ENCODE measurements around the gene FECH. TPM values are rescaled to one million over a fixed set of nuclear protein-coding genes. Genes with fewer than 3 reads are reported as not detected.
A peak's percentile ranks its signal among the peaks of the same experiment; 100 is the strongest.

FECH gene
- total and polyA plus RNA-seq, 5 experiments from 2014 or later: 16.5 to 24.5 (median 18.0) TPM

DNA sequence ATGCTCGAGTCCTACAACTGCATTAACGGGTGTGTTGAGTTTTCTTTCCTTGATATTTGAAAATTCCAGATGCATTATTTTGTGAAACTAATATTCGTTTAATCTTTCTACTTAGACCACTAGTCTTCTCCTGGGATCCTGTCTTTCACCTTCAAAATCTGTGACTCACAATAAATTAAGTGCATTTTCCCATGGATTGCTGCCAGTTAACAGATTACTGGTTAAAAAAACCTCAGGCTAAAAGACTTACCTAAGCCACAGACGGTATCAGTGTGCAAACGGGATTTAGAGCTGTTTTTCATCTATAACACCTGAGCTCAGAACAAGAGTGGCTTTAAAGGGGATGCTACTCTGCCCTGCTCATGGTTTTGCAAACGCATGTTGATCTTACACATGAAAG lies 10.2 kb downstream of the FECH start:
- peaks cover 7 to 25% (median 21%) of the 10 kb centered on the region in 4 donors for H3K4me1 Mint-ChIP-seq
- no peak for ATAC-seq
- no peak for DNase-seq
- POLR2A ChIA-PET: no interaction called here
- H3K9me3 Mint-ChIP-seq: no peaks in the 10 kb centered on the region
- H3K4me3 Mint-ChIP-seq: no peak overlapping the region
- no peaks in the 10 kb centered on the region for H3K27me3 Mint-ChIP-seq
- H3K27ac Mint-ChIP-seq: no peak overlapping the region
- peaks cover 0 to 77% (median 37%) of the 10 kb centered on the region in 3 donors for H3K36me3 Mint-ChIP-seq

GRCh38 chr18:57575542-57575941 lies 11.0 kb downstream of the FECH start:
- H3K27ac Mint-ChIP-seq: no peak overlapping the region
- POLR2A ChIA-PET: no interaction called here
- H3K36me3 Mint-ChIP-seq: peaks cover 0 to 84% (median 43%) of the 10 kb centered on the region in 3 donors
- H3K27me3 Mint-ChIP-seq: no peaks in the 10 kb centered on the region
- H3K4me1 Mint-ChIP-seq: peaks cover 7 to 17% (median 13%) of the 10 kb centered on the region in 4 donors
- no peaks in the 10 kb centered on the region for H3K9me3 Mint-ChIP-seq
- DNase-seq: no peak
- ATAC-seq: no peak
- H3K4me3 Mint-ChIP-seq: no peak overlapping the region

GRCh38 chr18:57574866-57575265 lies 11.6 kb downstream of the FECH start:
- no peak for ATAC-seq
- Mint-ChIP-seq H3K36me3 (peaks cover 0 to 89% (median 42%) of the 10 kb centered on the region in 3 donors), H3K27ac (no peak overlapping the region), H3K9me3 (no peaks in the 10 kb centered on the region), H3K4me1 (peaks cover 4 to 10% (median 6%) of the 10 kb centered on the region in 4 donors), H3K4me3 (no peak overlapping the region), H3K27me3 (no peaks in the 10 kb centered on the region)
- no peak for DNase-seq
- POLR2A ChIA-PET: no interaction called here

GRCh38 chr18:57570162-57570561 lies 16.3 kb downstream of the FECH start:
- H3K4me1 Mint-ChIP-seq: peaks cover 0 to 1% (median 0%) of the 10 kb centered on the region in 4 donors
- no peak overlapping the region for H3K4me3 Mint-ChIP-seq
- H3K27ac Mint-ChIP-seq: peak overlapping the region in 1 of 10 donors; percentile 52
- peaks cover 0 to 93% (median 46%) of the 10 kb centered on the region in 3 donors for H3K36me3 Mint-ChIP-seq
- H3K27me3 Mint-ChIP-seq: no peaks in the 10 kb centered on the region
- POLR2A ChIA-PET: no interaction called here
- DNase-seq (no peak), ATAC-seq (no peak)
- no peaks in the 10 kb centered on the region for H3K9me3 Mint-ChIP-seq

DNA sequence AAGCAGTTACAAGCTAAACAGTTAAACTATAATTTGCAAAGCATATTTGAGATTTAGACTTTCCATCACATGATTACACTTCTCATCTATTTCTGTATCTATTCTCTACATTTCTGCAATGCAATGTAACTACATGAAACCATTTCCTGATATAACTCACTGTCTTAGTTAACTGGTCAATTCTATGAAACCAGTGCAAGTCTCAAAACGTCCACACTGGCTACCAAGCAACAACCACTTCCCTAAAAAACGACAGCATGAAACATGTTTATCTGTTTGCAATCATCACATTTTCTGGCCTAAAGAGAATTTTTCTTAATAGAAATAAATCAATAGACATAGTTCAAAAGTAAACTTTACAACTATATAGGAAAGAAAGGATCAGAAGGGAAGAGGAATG lies 17.4 kb downstream of the FECH start:
- no peak for DNase-seq

GRCh38 chr18:57561728-57562423 lies 24.6 kb downstream of the FECH start:
- Mint-ChIP-seq H3K9me3 (no peaks in the 10 kb centered on the region), H3K27me3 (no peaks in the 10 kb centered on the region), H3K27ac (peak overlapping the region in 1 of 10 donors; percentile 78), H3K4me1 (peaks cover 0 to 6% (median 3%) of the 10 kb centered on the region in 4 donors), H3K4me3 (no peak overlapping the region), H3K36me3 (peaks cover 7 to 72% (median 24%) of the 10 kb centered on the region in 3 donors)
- DNase-seq: peak in 6 of 10 donors; percentile 8 to 61 (median 35)
- POLR2A ChIA-PET: no interaction called here
- peak in 1 of 2 donors; percentile 43 for ATAC-seq

More for the DNA sequence above, 17.4 kb downstream of the FECH start:
- ATAC-seq: no peak
- Mint-ChIP-seq H3K4me3 (no peak overlapping the region), H3K36me3 (peaks cover 7 to 94% (median 41%) of the 10 kb centered on the region in 3 donors), H3K4me1 (peaks cover 0 to 1% (median 0%) of the 10 kb centered on the region in 4 donors), H3K27ac (no peak overlapping the region), H3K9me3 (no peaks in the 10 kb centered on the region), H3K27me3 (no peaks in the 10 kb centered on the region)
- POLR2A ChIA-PET: no interaction called here

GRCh38 chr18:57561261-57561660 lies 25.2 kb downstream of the FECH start:
- no peak overlapping the region for H3K4me3 Mint-ChIP-seq
- peaks cover 7 to 73% (median 25%) of the 10 kb centered on the region in 3 donors for H3K36me3 Mint-ChIP-seq
- ATAC-seq (no peak), DNase-seq (no peak)
- POLR2A ChIA-PET: no interaction called here
- peak overlapping the region in 1 of 10 donors; percentile 78 for H3K27ac Mint-ChIP-seq
- H3K27me3 Mint-ChIP-seq: no peaks in the 10 kb centered on the region
- peaks cover 0 to 6% (median 3%) of the 10 kb centered on the region in 4 donors for H3K4me1 Mint-ChIP-seq
- H3K9me3 Mint-ChIP-seq: no peaks in the 10 kb centered on the region

DNA sequence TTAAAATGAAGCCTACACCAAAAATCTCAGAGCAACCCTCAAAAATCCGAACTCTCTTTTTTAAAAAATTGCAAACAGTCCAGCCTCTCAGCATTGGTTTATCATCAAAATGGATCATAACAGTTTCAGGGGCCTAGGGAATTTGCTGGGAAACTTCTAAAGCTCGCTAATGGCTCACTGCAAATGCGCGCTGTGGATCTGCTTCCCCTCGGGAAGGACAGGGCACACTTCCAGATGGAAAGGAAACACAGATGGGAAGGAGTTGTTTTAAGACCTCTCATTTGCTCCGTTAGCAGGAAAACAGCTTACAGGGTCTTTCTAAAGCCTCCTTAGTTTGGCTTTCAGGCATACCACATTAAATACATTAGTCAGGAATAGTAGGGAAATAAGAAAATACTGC lies 27.2 kb downstream of the FECH start:
- no peaks in the 10 kb centered on the region for H3K27me3 Mint-ChIP-seq
- POLR2A ChIA-PET: interaction anchor here (0.6 kb wide), 1 partner anchor 335 kb away, joined by 3 read pairs; no protein-coding TSS in a partner anchor
- H3K36me3 Mint-ChIP-seq: peaks cover 0 to 74% (median 30%) of the 10 kb centered on the region in 3 donors

DNA sequence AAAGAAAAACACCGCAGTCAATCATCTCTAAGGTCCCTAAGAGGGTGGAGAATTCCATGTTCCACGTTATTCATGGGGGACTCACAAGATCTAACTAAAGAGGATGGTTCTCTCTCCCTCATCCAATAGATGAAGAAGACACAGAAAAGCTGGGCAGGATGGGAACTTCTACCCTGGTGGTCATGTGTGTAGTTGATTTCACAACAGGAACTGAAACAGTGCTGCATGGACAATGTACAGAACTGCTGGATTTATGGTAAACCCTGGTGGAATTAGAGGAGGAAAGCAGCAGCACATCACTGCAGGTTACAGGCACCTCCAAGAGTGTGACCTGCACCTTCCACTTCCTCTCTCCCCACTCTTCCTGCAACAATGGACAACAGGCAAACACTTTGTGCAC lies 31.4 kb downstream of the FECH start:
- no peaks in the 10 kb centered on the region for H3K9me3 Mint-ChIP-seq
- H3K4me1 Mint-ChIP-seq: no peaks in the 10 kb centered on the region
- no peak for ATAC-seq
- no peak overlapping the region for H3K4me3 Mint-ChIP-seq
- H3K27me3 Mint-ChIP-seq: no peaks in the 10 kb centered on the region
- POLR2A ChIA-PET: no interaction called here
- no peak for DNase-seq
- H3K36me3 Mint-ChIP-seq: peaks cover 4 to 93% (median 41%) of the 10 kb centered on the region in 3 donors
- no peak overlapping the region for H3K27ac Mint-ChIP-seq

More for the DNA sequence above, 27.2 kb downstream of the FECH start:
- Mint-ChIP-seq H3K27ac (no peak overlapping the region), H3K4me3 (no peak overlapping the region), H3K9me3 (no peaks in the 10 kb centered on the region), H3K4me1 (peaks cover 0 to 6% (median 3%) of the 10 kb centered on the region in 4 donors)
- ATAC-seq (no peak), DNase-seq (no peak)

GRCh38 chr18:57550510-57550909 lies 36.0 kb downstream of the FECH start:
- Mint-ChIP-seq H3K36me3 (peaks cover 4 to 71% (median 24%) of the 10 kb centered on the region in 3 donors), H3K27ac (no peak overlapping the region), H3K4me1 (peaks cover 3 to 7% (median 5%) of the 10 kb centered on the region in 4 donors), H3K4me3 (no peak overlapping the region), H3K9me3 (no peaks in the 10 kb centered on the region), H3K27me3 (no peaks in the 10 kb centered on the region)
- ATAC-seq (no peak), DNase-seq (no peak)
- POLR2A ChIA-PET: no interaction called here

DNA sequence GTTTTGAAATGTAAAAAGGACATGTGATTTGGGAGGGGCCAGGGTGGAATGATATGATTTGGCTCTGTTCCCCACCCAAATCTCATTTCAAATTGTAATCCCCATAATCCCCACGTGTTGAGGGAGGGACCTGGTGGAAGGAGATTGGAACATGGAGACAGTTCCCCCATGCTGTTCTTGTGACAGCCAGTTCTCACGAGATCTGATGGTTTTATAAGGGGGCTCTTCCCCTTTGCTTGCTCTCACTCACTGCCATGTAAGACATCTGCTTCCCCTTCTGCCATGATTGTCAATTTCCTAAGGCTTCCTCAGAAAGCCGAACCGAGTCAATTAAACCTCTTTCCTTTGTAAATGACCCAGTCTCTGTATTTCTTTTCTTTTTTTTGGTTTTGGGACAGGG lies 39.2 kb downstream of the FECH start:
- no peaks in the 10 kb centered on the region for H3K27me3 Mint-ChIP-seq
- POLR2A ChIA-PET: no interaction called here
- no peak for DNase-seq
- no peaks in the 10 kb centered on the region for H3K9me3 Mint-ChIP-seq
- no peak for ATAC-seq
- H3K4me1 Mint-ChIP-seq: peaks cover 6 to 14% (median 13%) of the 10 kb centered on the region in 4 donors
- peak overlapping the region in 1 of 10 donors; percentile 34 for H3K27ac Mint-ChIP-seq
- peaks cover 0 to 41% (median 12%) of the 10 kb centered on the region in 3 donors for H3K36me3 Mint-ChIP-seq
- H3K4me3 Mint-ChIP-seq: no peak overlapping the region

DNA sequence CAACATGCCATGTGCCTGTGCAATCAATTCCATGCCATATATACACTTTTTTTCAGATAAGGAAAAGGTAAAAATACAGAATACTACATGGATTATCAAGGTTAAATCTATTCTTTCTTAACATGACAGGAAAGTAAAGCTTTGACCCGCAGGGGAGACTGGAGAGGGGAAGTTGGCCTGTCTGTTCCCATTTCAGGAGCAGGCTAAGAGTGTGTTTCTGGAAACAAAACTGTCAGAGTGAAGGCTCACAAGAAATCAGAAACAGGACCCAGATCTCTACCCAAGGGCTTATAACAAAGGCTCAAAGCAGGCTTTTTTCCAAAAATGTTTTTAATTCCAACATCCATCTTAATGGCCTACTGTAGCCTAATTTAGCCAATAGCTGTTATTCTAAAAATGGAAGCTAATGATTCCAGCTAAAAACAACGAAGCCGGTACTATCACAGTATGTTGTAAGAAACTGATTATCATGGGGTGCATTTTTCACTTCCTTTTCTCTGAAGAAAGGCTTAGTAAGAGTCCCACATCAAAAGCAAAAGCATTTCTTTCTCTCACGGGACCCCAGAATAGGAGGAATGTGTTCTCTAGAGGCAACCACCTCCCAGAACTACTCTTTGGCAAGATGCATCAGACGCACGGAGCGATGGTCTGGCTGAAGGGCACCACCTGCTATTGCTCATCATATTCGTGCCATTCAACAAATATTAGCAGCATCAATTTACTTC lies 41.4 kb downstream of the FECH start:
- peaks cover 0 to 23% (median 6%) of the 10 kb centered on the region in 3 donors for H3K36me3 Mint-ChIP-seq
- no peaks in the 10 kb centered on the region for H3K9me3 Mint-ChIP-seq
- H3K27me3 Mint-ChIP-seq: no peaks in the 10 kb centered on the region
- H3K4me1 Mint-ChIP-seq: peaks cover 6 to 14% (median 13%) of the 10 kb centered on the region in 4 donors
- peak overlapping the region in 1 of 10 donors; percentile 3 for H3K4me3 Mint-ChIP-seq
- DNase-seq (no peak), ATAC-seq (no peak)
- POLR2A ChIA-PET: no interaction called here
- peak overlapping the region in 1 of 10 donors; percentile 77 for H3K27ac Mint-ChIP-seq

DNA sequence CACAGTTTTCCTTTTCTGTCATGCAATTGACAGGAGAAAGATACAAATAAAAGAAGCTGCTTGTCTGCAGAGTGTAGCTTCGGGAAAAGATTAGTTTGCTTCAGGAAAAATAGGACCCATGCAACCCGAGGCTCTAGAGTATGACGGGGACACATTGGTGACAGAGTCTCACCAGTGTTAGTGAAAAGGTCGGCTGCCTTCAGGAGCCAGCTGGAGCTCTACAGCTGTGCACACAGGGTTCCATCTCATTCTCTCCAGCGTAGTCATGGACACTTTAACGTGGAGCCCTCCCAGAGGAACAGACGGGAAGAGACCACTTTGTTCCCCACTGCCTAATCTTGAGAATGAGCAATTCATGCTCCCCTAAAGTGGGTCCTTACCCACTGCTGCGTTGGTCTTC lies 42.9 kb downstream of the FECH start:
- H3K27ac Mint-ChIP-seq: no peak overlapping the region
- H3K9me3 Mint-ChIP-seq: no peaks in the 10 kb centered on the region
- H3K36me3 Mint-ChIP-seq: peaks cover 0 to 12% (median 3%) of the 10 kb centered on the region in 3 donors
- peaks cover 0 to 4% (median 0%) of the 10 kb centered on the region in 5 donors for H3K27me3 Mint-ChIP-seq
- DNase-seq (no peak), ATAC-seq (no peak)
- H3K4me3 Mint-ChIP-seq: no peak overlapping the region
- POLR2A ChIA-PET: no interaction called here
- peaks cover 7 to 14% (median 13%) of the 10 kb centered on the region in 4 donors for H3K4me1 Mint-ChIP-seq

Data from naive thymus-derived CD8-positive, alpha-beta T cell (primary cell).